CD8-positive, alpha-beta memory T cell (primary cell): ENCODE results near the gene GLRX. TPM values are rescaled to one million over a fixed set of nuclear protein-coding genes. Genes with fewer than 3 reads are reported as not detected.

Experiments used
- CTCF ChIA-PET: fragments of 350-600 bp; sonication (Branson Sonifier 250); formaldehyde crosslinking; loops from one replicate; lab custom pipeline; 2021; ENCODE audit warnings: antibody characterized with exemption; lab: Charles Lee
- POLR2A ChIA-PET: fragments of 350-600 bp; sonication (Branson Sonifier 250); formaldehyde crosslinking; loops from one replicate; lab custom pipeline; 2021; ENCODE audit warnings: antibody characterized with exemption; lab: Charles Lee
- DNase-seq, 5 donors: peaks; one replicate each; pipeline versions ENCODE4 v3.0.0 to v3.0.0-alpha.2; 2020 to 2022; ENCODE audit warnings: mixed read lengths in 1 of 5
- H3K27ac ChIP-seq: one replicate; pipeline ENCODE4 v1.7.0; 2013; ENCODE audit warnings: low read depth, mild to moderate bottlenecking, low read length, moderate library complexity
- H3K27me3 ChIP-seq: 2 replicates; pipeline ENCODE4 v1.7.0; 2013; ENCODE audit warnings: low read length, mild to moderate bottlenecking; ENCODE audit not compliant: insufficient read depth, poor library complexity, severe bottlenecking
- H3K36me3 ChIP-seq: 2 replicates; pipeline ENCODE4 v1.7.0; 2013; ENCODE audit warnings: mild to moderate bottlenecking, low read length, moderate library complexity; ENCODE audit not compliant: insufficient read depth
- H3K4me1 ChIP-seq: 2 replicates; pipeline ENCODE4 v1.7.0; 2013; ENCODE audit warnings: mild to moderate bottlenecking, low read length, moderate library complexity; ENCODE audit not compliant: insufficient read depth
- H3K4me3 ChIP-seq: 2 replicates; pipeline ENCODE4 v1.7.0; 2013; ENCODE audit warnings: mild to moderate bottlenecking, low read length
- H3K9me3 ChIP-seq: 2 replicates; pipeline ENCODE4 v1.7.0; 2013; ENCODE audit warnings: mild to moderate bottlenecking, low read length
- H3K27ac Mint-ChIP-seq, 8 donors: one replicate each; pipeline ENCODE4 v1.8.0; 2020 to 2021; ENCODE audit warnings: mixed read lengths in 8 of 8, mild to moderate bottlenecking in 6 of 8, inconsistent platforms in 3 of 8, moderate library complexity in 3 of 8
- H3K27me3 Mint-ChIP-seq, 2 donors: one replicate each; pipeline ENCODE4 v1.8.0; 2020 to 2021; ENCODE audit warnings: mixed read lengths in 2 of 2, mild to moderate bottlenecking in 1 of 2, moderate library complexity in 1 of 2
- H3K36me3 Mint-ChIP-seq, 3 donors: one replicate each; pipeline ENCODE4 v1.8.0; 2020 to 2021; ENCODE audit warnings: mixed read lengths in 3 of 3, inconsistent platforms in 1 of 3, mild to moderate bottlenecking in 1 of 3
- H3K4me1 Mint-ChIP-seq, 3 donors: one replicate each; pipeline ENCODE4 v1.8.0; 2020 to 2021; ENCODE audit warnings: mixed read lengths in 3 of 3, inconsistent platforms in 1 of 3, mild to moderate bottlenecking in 1 of 3
- H3K4me3 Mint-ChIP-seq, 7 donors: one replicate each; pipeline ENCODE4 v1.8.0; 2020 to 2021; ENCODE audit warnings: mixed read lengths in 7 of 7, mild to moderate bottlenecking in 6 of 7, moderate library complexity in 4 of 7, inconsistent platforms in 2 of 7
- H3K9me3 Mint-ChIP-seq, 5 donors: one replicate each; pipeline ENCODE4 v1.8.0; 2020 to 2022; ENCODE audit warnings: mixed read lengths in 5 of 5, mild to moderate bottlenecking in 3 of 5, moderate library complexity in 2 of 5, inconsistent platforms in 1 of 5
- polyA plus RNA-seq: library from polyadenylated mRNA; unstranded; fragments of 300-500 nt; fragmentation: Illumina TruSeq; gene quantifications from one replicate; pipeline ENCODE4 v1.2.3, GENCODE V29; 2021
- total RNA-seq, 2 experiments: library from RNA; stranded (reverse); gene quantifications; one replicate each; pipeline ENCODE4 v1.2.3, GENCODE V29; 2021

GLRX gene
- total and polyA plus RNA-seq, 3 experiments from 2014 or later: 22.2 to 240 (median 25.0) TPM

- no peaks in the 10 kb centered on the region for H3K4me1 ChIP-seq
- Mint-ChIP-seq H3K4me1 (peaks cover 0 to 3% (median 0%) of the 10 kb centered on the region in 3 donors), H3K9me3 (no peaks in the 10 kb centered on the region), H3K27me3 (peaks cover 0 to 2% of the 10 kb centered on the region in 2 donors), H3K27ac (no peak overlapping the region), H3K36me3 (peaks cover 0 to 8% (median 0%) of the 10 kb centered on the region in 3 donors), H3K4me3 (no peak overlapping the region)
- no peaks in the 10 kb centered on the region for H3K27me3 ChIP-seq
- no peaks in the 10 kb centered on the region for H3K36me3 ChIP-seq
- no peak overlapping the region for H3K27ac ChIP-seq
- H3K4me3 ChIP-seq: no peak overlapping the region
- ChIA-PET CTCF (interaction anchor here (2.5 kb wide), 1 partner anchor 17 kb away, joined by 7 read pairs; no protein-coding TSS in a partner anchor), POLR2A (interaction anchor here (0.7 kb wide), 1 partner anchor 40 kb away, joined by 3 read pairs; no protein-coding TSS in a partner anchor)
- no peak for DNase-seq
- no peaks in the 10 kb centered on the region for H3K9me3 ChIP-seq
These were observed 24.5 kb downstream of the GLRX start for GRCh38 chr5:95798048-95798447.

- Histone ChIP-seq H3K27me3 (no peaks in the 10 kb centered on the region), H3K4me3 (no peak overlapping the region), H3K4me1 (no peaks in the 10 kb centered on the region), H3K36me3 (no peaks in the 10 kb centered on the region), H3K27ac (no peak overlapping the region), H3K9me3 (no peaks in the 10 kb centered on the region)
- CTCF ChIA-PET: interaction anchor here (0.6 to 2.5 kb wide), 3 partner anchors 16 to 52 kb away, joined by 3 to 7 read pairs (median 3); no protein-coding TSS in a partner anchor
- no peak overlapping the region for H3K27ac Mint-ChIP-seq
- H3K36me3 Mint-ChIP-seq: peaks cover 0 to 4% (median 0%) of the 10 kb centered on the region in 3 donors
- POLR2A ChIA-PET: interaction anchor here (0.7 kb wide), 2 partner anchors 41 to 43 kb away, joined by 3 read pairs; no protein-coding TSS in a partner anchor
- H3K27me3 Mint-ChIP-seq: no peaks in the 10 kb centered on the region
- H3K4me3 Mint-ChIP-seq: no peak overlapping the region
- H3K9me3 Mint-ChIP-seq: no peaks in the 10 kb centered on the region
- DNase-seq: no peak
- no peaks in the 10 kb centered on the region for H3K4me1 Mint-ChIP-seq
These were observed 25.2 kb downstream of the GLRX start for GRCh38 chr5:95797301-95797700.

GRCh38 chr5:95794070-95794516 is 28.4 kb downstream of the GLRX start:
- no peak for DNase-seq
- Histone ChIP-seq H3K27me3 (no peaks in the 10 kb centered on the region), H3K36me3 (no peaks in the 10 kb centered on the region), H3K4me3 (no peak overlapping the region), H3K27ac (no peak overlapping the region), H3K4me1 (no peaks in the 10 kb centered on the region), H3K9me3 (no peaks in the 10 kb centered on the region)
- Mint-ChIP-seq H3K4me3 (no peak overlapping the region), H3K27me3 (peaks cover 0 to 2% of the 10 kb centered on the region in 2 donors), H3K27ac (no peak overlapping the region), H3K9me3 (no peaks in the 10 kb centered on the region), H3K4me1 (no peaks in the 10 kb centered on the region), H3K36me3 (peaks cover 0 to 6% (median 0%) of the 10 kb centered on the region in 3 donors)
- ChIA-PET POLR2A (no interaction called here), CTCF (no interaction called here)

GRCh38 chr5:95791751-95792150 is 30.8 kb downstream of the GLRX start:
- Histone ChIP-seq H3K9me3 (no peaks in the 10 kb centered on the region), H3K27ac (no peak overlapping the region), H3K4me3 (no peak overlapping the region), H3K4me1 (no peaks in the 10 kb centered on the region), H3K36me3 (no peaks in the 10 kb centered on the region), H3K27me3 (no peaks in the 10 kb centered on the region)
- Mint-ChIP-seq H3K36me3 (peaks cover 0 to 2% (median 0%) of the 10 kb centered on the region in 3 donors), H3K4me1 (no peaks in the 10 kb centered on the region), H3K27ac (no peak overlapping the region), H3K27me3 (peaks cover 0 to 2% of the 10 kb centered on the region in 2 donors), H3K9me3 (no peaks in the 10 kb centered on the region), H3K4me3 (no peak overlapping the region)
- no peak for DNase-seq
- ChIA-PET CTCF (interaction anchor here (1.3 to 2.9 kb wide), 3 partner anchors 11 to 40 kb away, joined by 3 to 25 read pairs (median 6); no protein-coding TSS in a partner anchor), POLR2A (interaction anchor here (0.6 kb wide), 1 partner anchor 27 kb away, joined by 3 read pairs; no protein-coding TSS in a partner anchor)

- peaks cover 0 to 2% (median 0%) of the 10 kb centered on the region in 3 donors for H3K36me3 Mint-ChIP-seq
- DNase-seq: no peak
- Histone ChIP-seq H3K27me3 (no peaks in the 10 kb centered on the region), H3K4me3 (no peak overlapping the region), H3K4me1 (no peaks in the 10 kb centered on the region), H3K9me3 (no peaks in the 10 kb centered on the region), H3K27ac (no peak overlapping the region), H3K36me3 (no peaks in the 10 kb centered on the region)
- ChIA-PET POLR2A (no interaction called here), CTCF (interaction anchor here (1.2 to 10.1 kb wide), 2 partner anchors 61 to 69 kb away, joined by 3 to 278 read pairs; no protein-coding TSS in a partner anchor)
- H3K27me3 Mint-ChIP-seq: peaks cover 0 to 2% of the 10 kb centered on the region in 2 donors
- H3K4me1 Mint-ChIP-seq: peaks cover 3 to 9% (median 7%) of the 10 kb centered on the region in 3 donors
- no peaks in the 10 kb centered on the region for H3K9me3 Mint-ChIP-seq
- no peak overlapping the region for H3K4me3 Mint-ChIP-seq
- H3K27ac Mint-ChIP-seq: peak overlapping the region in 1 of 8 donors; percentile 1
These were observed 34.0 kb downstream of the GLRX start for GRCh38 chr5:95788493-95788892.

GRCh38 chr5:95786821-95787418 is 35.6 kb downstream of the GLRX start:
- H3K27me3 ChIP-seq: no peaks in the 10 kb centered on the region
- H3K36me3 ChIP-seq: no peaks in the 10 kb centered on the region
- H3K4me3 Mint-ChIP-seq: no peak overlapping the region
- peaks cover 3 to 9% (median 7%) of the 10 kb centered on the region in 3 donors for H3K4me1 Mint-ChIP-seq
- ChIA-PET CTCF (interaction anchor here (2.3 to 10.1 kb wide), 2 partner anchors 48 to 63 kb away, joined by 10 to 278 read pairs; no protein-coding TSS in a partner anchor), POLR2A (no interaction called here)
- no peaks in the 10 kb centered on the region for H3K9me3 Mint-ChIP-seq
- no peak overlapping the region for H3K27ac Mint-ChIP-seq
- no peaks in the 10 kb centered on the region for H3K9me3 ChIP-seq
- H3K27me3 Mint-ChIP-seq: peaks cover 0 to 2% of the 10 kb centered on the region in 2 donors
- no peak overlapping the region for H3K4me3 ChIP-seq
- no peak for DNase-seq
- peaks cover 0 to 1% (median 0%) of the 10 kb centered on the region in 3 donors for H3K36me3 Mint-ChIP-seq
- H3K27ac ChIP-seq: no peak overlapping the region
- H3K4me1 ChIP-seq: no peaks in the 10 kb centered on the region

GRCh38 chr5:95784514-95785302 is 37.8 kb downstream of the GLRX start:
- no peak for DNase-seq
- Mint-ChIP-seq H3K36me3 (no peaks in the 10 kb centered on the region), H3K4me3 (no peak overlapping the region), H3K27me3 (no peaks in the 10 kb centered on the region), H3K4me1 (peaks cover 6 to 16% (median 13%) of the 10 kb centered on the region in 3 donors), H3K27ac (no peak overlapping the region), H3K9me3 (no peaks in the 10 kb centered on the region)
- Histone ChIP-seq H3K4me1 (no peaks in the 10 kb centered on the region), H3K27ac (no peak overlapping the region), H3K36me3 (no peaks in the 10 kb centered on the region), H3K27me3 (no peaks in the 10 kb centered on the region), H3K9me3 (no peaks in the 10 kb centered on the region), H3K4me3 (no peak overlapping the region)
- ChIA-PET CTCF (interaction anchor here (7.3 to 10.1 kb wide), 2 partner anchors 54 to 65 kb away, joined by 93 to 278 read pairs; no protein-coding TSS in a partner anchor), POLR2A (interaction anchor here (0.6 kb wide), 1 partner anchor 59 kb away, joined by 4 read pairs; no protein-coding TSS in a partner anchor)
